ENCODE measurements around the gene PTGES2. TPM values are rescaled to one million over a fixed set of nuclear protein-coding genes. Genes with fewer than 3 reads are reported as not detected.

PTGES2 gene
- total RNA-seq (100 to 1,000 TPM; 116 to 166 (median 139) TPM), polyA plus RNA-seq (100 to 1,000 TPM; 143 to 179 TPM)
- long read RNA-seq, donor 1, transcript PTGES2-202 (7 exons, 2,331 nt), result major isoform, 391 of 460 reads
- long read RNA-seq, donor 1, partial matches to known transcripts, result 28 of 460 reads
- long read RNA-seq, donor 1, other reads (novel, unspliced or antisense), result 39 of 460 reads
- long read RNA-seq, donor 2, transcript PTGES2-202 (7 exons, 2,331 nt), result major isoform, 35 of 54 reads
- long read RNA-seq, donor 2, partial matches to known transcripts, result 10 of 54 reads
- long read RNA-seq, donor 2, other reads (novel, unspliced or antisense), result 9 of 54 reads
- long read RNA-seq, donor 3, transcript PTGES2-202 (7 exons, 2,331 nt), result major isoform, 287 of 341 reads
- long read RNA-seq, donor 3, partial matches to known transcripts, result 19 of 341 reads
- long read RNA-seq, donor 3, other reads (novel, unspliced or antisense), result 34 of 341 reads

GRCh38 chr9:128127568-128127989 lies at the start of gene PTGES2:
Gene PTGES2, minus strand, starts transcription at chr9:128127729. Its CDS starts 12 bp downstream, at chr9:128127717.
- TF ChIP-seq POLR2A (IDR thresholded peaks at IDR 0.05) (peak in 1 of 2 donors; percentile 47), CTCF (IDR thresholded peaks at IDR 0.05) (no peak)
- H3K4me1 ChIP-seq, result peaks cover 3 to 45% (median 33%) of the 10 kb centered on the region in 12 donors
- no peaks in the 10 kb centered on the region for H3K27me3 ChIP-seq
- DNase-seq, result peak; percentile 83 to 93 (median 89)
- H3K9me3 ChIP-seq, result peaks cover 0 to 4% (median 0%) of the 10 kb centered on the region in 12 donors
- peak within 1 kb of the TSS; percentile 53 to 99 (median 94) for H3K4me3 ChIP-seq
- H3K27ac ChIP-seq, result peak within 1 kb of the TSS; percentile 91 to 100 (median 98)
- WGBS, 4 donors, result 0 to 2% (median 0%) methylated on average over 10 to 56 of the region's 56 CpGs
- H3K36me3 ChIP-seq, result peaks cover 0 to 24% (median 21%) of the 10 kb centered on the region in 9 donors
- intact Hi-C loops (cut with DNase I), result loop anchor here in 1 of 10 donors (2.0 kb wide), 1 partner anchor 29 kb away; no protein-coding TSS in a partner anchor
- peak; percentile 69 to 87 (median 86) for ATAC-seq

- TF ChIP-seq CTCF (IDR thresholded peaks at IDR 0.05) (no peak), POLR2A (IDR thresholded peaks at IDR 0.05) (no peak)
- intact Hi-C loops (cut with DNase I), result no loop called here
- Histone ChIP-seq H3K27me3 (no peaks in the 10 kb centered on the region), H3K36me3 (peaks cover 11 to 95% (median 71%) of the 10 kb centered on the region in 9 donors), H3K9me3 (peaks cover 0 to 4% (median 0%) of the 10 kb centered on the region in 12 donors), H3K4me1 (no peaks in the 10 kb centered on the region), H3K4me3 (no peak overlapping the region), H3K27ac (no peak overlapping the region)
- ATAC-seq (no peak), DNase-seq (no peak)
- WGBS, 4 donors, result 89 to 100% (median 95%) methylated on average over 2 of the region's 2 CpGs
Observed at GRCh38 chr9:128175726-128176125, 48.2 kb upstream of the PTGES2 start.

- H3K4me1 ChIP-seq, result no peaks in the 10 kb centered on the region
- no peak for DNase-seq
- peaks cover 0 to 4% (median 0%) of the 10 kb centered on the region in 12 donors for H3K9me3 ChIP-seq
- H3K36me3 ChIP-seq, result peaks cover 11 to 96% (median 71%) of the 10 kb centered on the region in 9 donors
- H3K27ac ChIP-seq, result no peak overlapping the region
- H3K27me3 ChIP-seq, result no peaks in the 10 kb centered on the region
- no peak overlapping the region for H3K4me3 ChIP-seq
- 77 to 92% (median 84%) methylated on average over 8 of the region's 8 CpGs for WGBS, 4 donors
- intact Hi-C loops (cut with DNase I), result no loop called here
- ATAC-seq, result no peak
- no peak for TF ChIP-seq CTCF (IDR thresholded peaks at IDR 0.05)
- no peak for TF ChIP-seq POLR2A (IDR thresholded peaks at IDR 0.05)
Observed at GRCh38 chr9:128175102-128175563, 47.6 kb upstream of the PTGES2 start.

GRCh38 chr9:128174062-128174461 lies 46.5 kb upstream of the PTGES2 start:
- no peak overlapping the region for H3K27ac ChIP-seq
- no peak for ATAC-seq
- WGBS, 4 donors, result 70 to 98% (median 90%) methylated on average over 4 of the region's 4 CpGs
- peaks cover 13 to 96% (median 71%) of the 10 kb centered on the region in 9 donors for H3K36me3 ChIP-seq
- DNase-seq, result no peak
- H3K4me3 ChIP-seq, result no peak overlapping the region
- H3K4me1 ChIP-seq, result no peaks in the 10 kb centered on the region
- H3K9me3 ChIP-seq, result peaks cover 0 to 2% (median 0%) of the 10 kb centered on the region in 12 donors
- TF ChIP-seq POLR2A (IDR thresholded peaks at IDR 0.05) (no peak), CTCF (IDR thresholded peaks at IDR 0.05) (no peak)
- H3K27me3 ChIP-seq, result no peaks in the 10 kb centered on the region
- intact Hi-C loops (cut with DNase I), result no loop called here
